OCI-LY3 (cell line): ENCODE data around the gene ATOSB.

Source experiments
- CTCF ChIP-seq: fragments of 200-600, 300-600 bp; sonication (generic); IDR thresholded peaks from 2 replicates; pipeline ENCODE4 v1.5.1; 2014; ENCODE audit warnings: antibody characterized with exemption, low read length, low read depth
- EZH2phosphoT487 ChIP-seq: fragments of 200-600 bp; shearing (Covaris generic); IDR thresholded peaks from 2 replicates; pipeline ENCODE4 v1.6.1; 2018; ENCODE audit warnings: antibody characterized with exemption, mixed run types, low read depth

- TF ChIP-seq CTCF = no peak
- no peak for TF ChIP-seq EZH2phosphoT487
Observed at GRCh38 chr9:35105126-35105525, 10.5 kb downstream of the ATOSB start.
